ENCODE results near the gene DMRT1.

DMRT1 gene

GRCh38 chr9:922171-922570, 80.7 kb downstream of the DMRT1 start:
- TF ChIP-seq TEAD4 (IDR thresholded peaks at IDR 0.05) = no peak
- no peak for TF ChIP-seq REST (IDR thresholded peaks at IDR 0.05; ENCODE audit: low read depth)
- no peak for TF ChIP-seq EGR1 (IDR thresholded peaks at IDR 0.05)
- no peak for TF ChIP-seq ZBTB7A (IDR thresholded peaks at IDR 0.05; ENCODE audit: low read depth)
- no peak for TF ChIP-seq USF1 (IDR thresholded peaks at IDR 0.05)
- TF ChIP-seq RAD21 (IDR thresholded peaks at IDR 0.05; ENCODE audit: low read depth) = no peak
- TF ChIP-seq FOXM1 (IDR thresholded peaks at IDR 0.05; ENCODE audit: borderline replicate concordance, low read depth) = no peak
- TF ChIP-seq TCF12 (IDR thresholded peaks at IDR 0.05; ENCODE audit: low read depth) = no peak
- no peak for TF ChIP-seq TAF1 (IDR thresholded peaks at IDR 0.05; ENCODE audit: low read depth)
- TF ChIP-seq CREB1 (IDR thresholded peaks at IDR 0.05; ENCODE audit: low read depth) = no peak
- TF ChIP-seq CEBPB (IDR thresholded peaks at IDR 0.05) = no peak
- TF ChIP-seq MAX (IDR thresholded peaks at IDR 0.05) = no peak
- no peak for TF ChIP-seq YY1 (IDR thresholded peaks at IDR 0.05; ENCODE audit: low read depth)

GRCh38 chr9:922731-923130, 81.2 kb downstream of the DMRT1 start:
- no peak for TF ChIP-seq YY1 (IDR thresholded peaks at IDR 0.05; ENCODE audit: low read depth)
- TF ChIP-seq CREB1 (IDR thresholded peaks at IDR 0.05; ENCODE audit: low read depth) = no peak
- no peak for TF ChIP-seq TEAD4 (IDR thresholded peaks at IDR 0.05)
- TF ChIP-seq MAX (IDR thresholded peaks at IDR 0.05) = no peak

GRCh38 chr9:926976-927375, 85.5 kb downstream of the DMRT1 start:
- TF ChIP-seq CEBPB (IDR thresholded peaks at IDR 0.05) (no peak), FOXM1 (IDR thresholded peaks at IDR 0.05; ENCODE audit: borderline replicate concordance, low read depth) (no peak), NFIC (IDR thresholded peaks at IDR 0.05) (no peak), TAF1 (IDR thresholded peaks at IDR 0.05; ENCODE audit: low read depth) (no peak), EGR1 (IDR thresholded peaks at IDR 0.05) (no peak), TCF12 (IDR thresholded peaks at IDR 0.05; ENCODE audit: low read depth) (no peak), YY1 (IDR thresholded peaks at IDR 0.05; ENCODE audit: low read depth) (no peak), ZBTB7A (IDR thresholded peaks at IDR 0.05; ENCODE audit: low read depth) (no peak), EP300 (IDR thresholded peaks at IDR 0.05; ENCODE audit: borderline replicate concordance) (no peak), REST (IDR thresholded peaks at IDR 0.05; ENCODE audit: low read depth) (no peak), USF1 (IDR thresholded peaks at IDR 0.05) (no peak), CREB1 (IDR thresholded peaks at IDR 0.05; ENCODE audit: low read depth) (no peak)

GRCh38 chr9:928363-929042, 87.0 kb downstream of the DMRT1 start:
- TF ChIP-seq RAD21 (IDR thresholded peaks at IDR 0.05; ENCODE audit: low read depth) = no peak

GRCh38 chr9:929719-930118, 88.2 kb downstream of the DMRT1 start:
- no peak for TF ChIP-seq YY1 (IDR thresholded peaks at IDR 0.05; ENCODE audit: low read depth)
- no peak for TF ChIP-seq EGR1 (IDR thresholded peaks at IDR 0.05)
- TF ChIP-seq RAD21 (IDR thresholded peaks at IDR 0.05; ENCODE audit: low read depth) = no peak
- TF ChIP-seq USF1 (IDR thresholded peaks at IDR 0.05) = no peak
- no peak for TF ChIP-seq REST (IDR thresholded peaks at IDR 0.05; ENCODE audit: low read depth)
- TF ChIP-seq TAF1 (IDR thresholded peaks at IDR 0.05; ENCODE audit: low read depth) = no peak
- TF ChIP-seq TCF12 (IDR thresholded peaks at IDR 0.05; ENCODE audit: low read depth) = no peak
- TF ChIP-seq MAX (IDR thresholded peaks at IDR 0.05) = no peak
- no peak for TF ChIP-seq FOXM1 (IDR thresholded peaks at IDR 0.05; ENCODE audit: borderline replicate concordance, low read depth)

All from Ishikawa (cell line).